Stomach smooth muscle (tissue), 2 donors: ENCODE measurements around the gene DAPK2.
"Not testable (repeated sequence)": the region's sequence is repeated elsewhere in the genome, so short reads cannot be mapped to it uniquely, and the experiment has no call there.

Experiments
- H3K27ac ChIP-seq: one replicate; pipeline ENCODE4 v1.7.0; 2013; ENCODE audit warnings: mild to moderate bottlenecking, low read length, inconsistent platforms
- H3K27me3 ChIP-seq, 2 donors: one replicate each; pipeline ENCODE4 v1.7.0; 2013; ENCODE audit warnings: low read length in 2 of 2; ENCODE audit not compliant: insufficient read depth in 2 of 2, control insufficient read depth in 1 of 2
- H3K36me3 ChIP-seq, 2 donors: one replicate each; pipeline ENCODE4 v1.7.0; 2013; ENCODE audit warnings: low read length in 2 of 2; ENCODE audit not compliant: control insufficient read depth in 2 of 2, insufficient read depth in 2 of 2
- H3K4me1 ChIP-seq: one replicate; pipeline ENCODE4 v1.7.0; 2013; ENCODE audit warnings: low read length; ENCODE audit not compliant: control insufficient read depth, insufficient read depth
- H3K4me3 ChIP-seq, 2 donors: one replicate each; pipeline ENCODE4 v1.7.0; 2013; ENCODE audit warnings: low read length in 2 of 2
- H3K9ac ChIP-seq, 2 donors: one replicate each; pipeline ENCODE4 v1.7.0; 2013; ENCODE audit warnings: low read length in 2 of 2, mild to moderate bottlenecking in 1 of 2
- H3K9me3 ChIP-seq, 2 donors: one replicate each; pipeline ENCODE4 v1.7.0; 2013; ENCODE audit warnings: low read length in 2 of 2; ENCODE audit not compliant: control insufficient read depth in 2 of 2
- donor health status: healthy.
- donor health status: Pancreatic carcinoma.

The DAPK2 gene

DNA sequence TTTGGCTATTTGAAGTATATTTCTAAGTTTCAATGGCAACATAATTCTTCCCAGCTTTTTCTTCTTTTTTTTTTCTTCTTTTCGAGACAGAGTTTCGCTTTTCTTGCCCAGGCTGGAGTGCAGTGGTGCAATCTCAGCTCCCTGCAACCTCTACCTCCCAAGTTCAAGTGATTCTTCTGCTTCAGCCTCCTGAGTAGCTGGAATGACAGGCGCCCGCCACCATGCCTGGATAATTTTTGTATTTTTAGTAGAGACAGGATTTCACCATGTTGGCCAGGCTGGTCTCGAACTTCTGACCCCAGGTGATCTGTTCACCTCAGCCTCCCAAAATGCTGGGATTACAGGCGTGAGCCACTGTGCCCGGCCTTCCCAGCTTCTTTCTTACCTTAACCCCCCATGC is 146.7 kb downstream of the DAPK2 start:
- H3K27ac ChIP-seq, H3K36me3 ChIP-seq, H3K4me3 ChIP-seq, H3K9ac ChIP-seq, H3K9me3 ChIP-seq, H3K4me1 ChIP-seq, H3K27me3 ChIP-seq: not testable (repeated sequence)

DNA sequence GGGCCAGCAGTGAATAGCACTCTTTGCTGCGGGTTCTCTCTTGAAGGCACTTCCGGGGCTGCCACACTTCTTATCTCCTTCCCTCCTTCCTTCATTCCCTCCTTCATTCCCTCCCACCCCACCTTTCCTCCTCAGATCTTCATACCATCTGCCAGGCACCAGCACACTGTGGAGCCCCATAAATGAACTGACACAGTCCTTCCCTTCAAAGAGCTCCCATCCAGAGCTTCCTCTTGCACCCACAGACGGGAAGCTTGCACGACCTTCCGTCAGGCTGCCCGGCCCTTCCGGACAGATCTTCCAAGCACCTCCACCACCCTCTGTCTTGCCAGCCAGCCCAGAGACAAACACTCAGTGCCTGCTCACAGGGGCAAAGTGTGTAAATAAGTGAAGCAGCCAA is 147.1 kb downstream of the DAPK2 start:
- Histone ChIP-seq H3K27ac (no peak overlapping the region), H3K9ac (no peak overlapping the region), H3K4me3 (no peak overlapping the region), H3K9me3 (peaks cover 0 to 5% of the 10 kb centered on the region in 2 donors), H3K4me1 (peaks cover 8% of the 10 kb centered on the region), H3K27me3 (no peaks in the 10 kb centered on the region), H3K36me3 (no peaks in the 10 kb centered on the region)

DNA sequence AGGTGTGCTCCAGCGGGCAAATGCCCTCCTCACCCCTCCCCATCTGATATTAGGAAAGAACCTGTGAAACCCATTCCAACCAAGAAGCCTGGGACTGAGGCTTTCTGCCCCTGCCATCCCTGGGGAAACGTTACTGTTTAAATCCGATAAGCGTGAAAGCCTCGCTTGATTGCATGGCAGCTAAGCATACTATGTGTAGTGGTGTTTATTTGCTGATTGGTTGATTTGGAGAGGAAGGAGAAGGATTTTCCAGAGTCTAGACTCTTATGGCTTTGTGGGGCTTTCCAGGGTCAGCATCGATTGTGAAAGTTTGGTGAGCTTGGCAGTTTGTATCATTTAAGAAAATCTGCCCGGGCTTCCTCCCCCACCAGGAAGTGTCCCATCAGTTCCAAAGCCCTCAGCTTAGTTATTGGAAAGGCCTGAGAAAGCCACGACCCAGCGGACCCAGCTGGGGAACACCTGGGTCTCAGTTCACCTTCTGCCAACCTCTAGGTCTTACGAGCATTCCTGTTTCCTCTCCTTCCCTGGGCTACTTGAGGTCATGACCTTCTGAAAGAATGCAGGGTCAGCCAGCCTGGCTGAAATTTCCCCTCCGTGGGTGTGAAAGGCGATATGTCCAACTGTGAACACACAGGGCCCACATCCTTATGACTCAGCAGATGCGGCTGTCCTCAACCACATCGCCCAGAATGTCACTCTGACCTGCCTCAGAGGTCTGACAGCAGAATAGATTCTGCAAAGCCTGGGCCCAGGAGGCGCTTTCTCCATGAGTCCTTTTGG is 149.8 kb downstream of the DAPK2 start:
- no peak overlapping the region for H3K27ac ChIP-seq
- no peak overlapping the region for H3K9ac ChIP-seq

DNA sequence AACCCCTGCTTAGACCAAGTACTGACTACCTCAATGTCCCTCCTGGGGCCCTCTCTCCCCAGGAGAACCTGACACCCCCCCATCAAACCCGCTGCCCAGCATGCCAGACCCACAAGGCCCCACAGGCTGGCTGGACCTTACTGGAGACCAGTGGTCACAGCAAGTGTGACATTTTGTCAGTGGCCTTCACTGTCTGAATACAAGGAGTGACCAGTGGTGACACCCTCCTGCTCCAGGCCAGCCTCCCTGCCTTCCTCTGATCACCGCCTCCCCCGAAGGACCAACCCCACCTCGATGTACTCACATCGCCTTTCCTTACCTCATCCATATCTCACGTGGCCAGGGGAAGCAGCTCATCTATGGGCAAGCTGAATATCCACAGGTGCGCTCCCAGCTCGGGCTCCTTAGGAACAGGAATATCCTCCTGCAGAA is 150.5 kb downstream of the DAPK2 start:
- Histone ChIP-seq H3K36me3 (no peaks in the 10 kb centered on the region), H3K9ac (no peak overlapping the region), H3K27ac (no peak overlapping the region), H3K9me3 (peaks cover 0 to 5% of the 10 kb centered on the region in 2 donors), H3K27me3 (no peaks in the 10 kb centered on the region), H3K4me1 (peaks cover 9% of the 10 kb centered on the region), H3K4me3 (no peak overlapping the region)

More for the DNA sequence above, 149.8 kb downstream of the DAPK2 start:
- Histone ChIP-seq H3K4me1 (peaks cover 9% of the 10 kb centered on the region), H3K27me3 (no peaks in the 10 kb centered on the region), H3K4me3 (no peak overlapping the region), H3K9me3 (peaks cover 0 to 5% of the 10 kb centered on the region in 2 donors), H3K36me3 (no peaks in the 10 kb centered on the region)

DNA sequence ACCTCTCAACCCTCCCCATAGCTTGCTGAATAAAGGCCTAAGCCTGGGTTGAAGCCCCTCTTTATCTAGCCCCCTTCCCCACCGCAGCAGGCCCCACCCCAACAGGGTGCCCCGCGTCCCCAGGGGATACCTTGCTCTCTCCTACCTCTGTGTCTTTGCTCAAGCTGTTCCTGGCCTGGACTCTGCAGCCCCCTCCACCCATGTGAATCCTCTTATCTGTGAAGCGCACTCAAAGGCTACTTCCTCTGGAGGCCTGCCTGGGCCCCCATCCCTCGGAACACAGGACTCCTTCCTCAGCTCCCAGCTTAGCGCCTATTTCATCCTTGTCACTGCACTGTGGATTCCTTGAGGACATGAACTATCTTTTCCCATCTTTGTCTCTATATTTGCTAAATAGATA is 151.1 kb downstream of the DAPK2 start:
- Histone ChIP-seq H3K4me3 (no peak overlapping the region), H3K9ac (no peak overlapping the region), H3K36me3 (no peaks in the 10 kb centered on the region), H3K4me1 (peaks cover 9% of the 10 kb centered on the region), H3K27ac (no peak overlapping the region), H3K27me3 (no peaks in the 10 kb centered on the region), H3K9me3 (peaks cover 0 to 5% of the 10 kb centered on the region in 2 donors)

DNA sequence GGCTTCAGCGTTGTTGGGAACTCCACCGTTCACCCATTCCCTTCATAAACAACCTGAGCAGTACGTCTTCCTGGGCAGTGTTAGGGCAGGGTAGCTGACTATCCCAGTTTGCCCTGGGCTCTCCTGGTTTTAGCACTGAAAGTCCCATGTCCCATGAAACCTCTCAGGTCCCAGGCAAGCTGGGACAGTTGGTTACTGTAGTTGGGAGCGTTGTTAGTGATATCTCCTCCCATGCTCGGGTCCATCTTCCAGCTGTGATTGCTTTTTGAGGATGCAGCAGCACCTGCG is 151.7 kb downstream of the DAPK2 start:
- H3K4me1 ChIP-seq, result peaks cover 9% of the 10 kb centered on the region

DNA sequence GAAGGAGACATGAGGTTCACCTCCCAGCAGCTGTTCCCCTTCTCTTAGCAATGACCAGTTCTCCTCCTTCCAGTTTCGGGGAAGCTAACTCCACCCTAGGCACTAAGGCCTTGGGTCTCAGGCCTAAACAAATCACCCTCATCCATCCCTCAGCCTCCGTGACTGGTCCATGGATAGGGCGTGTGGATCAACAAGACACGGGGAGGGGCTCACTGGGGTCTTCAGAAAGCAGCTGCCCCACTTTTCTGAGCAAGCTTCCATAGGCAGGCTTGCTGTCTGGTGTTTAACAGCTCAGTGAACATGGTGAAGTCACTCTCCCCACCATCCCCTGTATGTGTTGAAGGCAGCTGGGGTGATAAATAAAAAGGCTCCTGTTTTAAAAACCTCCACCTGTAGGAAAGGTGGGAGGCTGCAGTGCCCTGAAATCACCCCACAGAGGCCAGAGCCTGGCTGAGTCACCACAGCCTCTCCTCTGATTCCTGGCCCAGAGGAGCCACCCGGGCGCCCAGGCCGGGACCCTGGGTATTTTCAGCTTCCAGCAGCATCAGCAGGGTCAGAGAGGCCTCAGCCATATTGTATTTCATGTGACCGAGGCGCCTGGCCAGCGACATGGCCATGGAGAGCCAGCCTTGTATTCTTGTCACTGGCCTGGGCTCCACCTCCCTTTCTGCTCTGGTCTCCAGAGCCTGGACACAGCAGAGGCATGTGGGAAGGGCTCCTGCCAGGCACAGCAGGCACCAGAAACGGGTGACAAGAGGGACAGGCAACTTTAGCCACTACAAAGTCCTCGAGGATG is 152.2 kb downstream of the DAPK2 start:
- H3K9me3 ChIP-seq, result peaks cover 0 to 5% of the 10 kb centered on the region in 2 donors
- H3K36me3 ChIP-seq, result no peaks in the 10 kb centered on the region
- H3K27ac ChIP-seq, result no peak overlapping the region
- peaks cover 9% of the 10 kb centered on the region for H3K4me1 ChIP-seq
- no peaks in the 10 kb centered on the region for H3K27me3 ChIP-seq
- no peak overlapping the region for H3K9ac ChIP-seq
- no peak overlapping the region for H3K4me3 ChIP-seq

More for the DNA sequence above, 151.7 kb downstream of the DAPK2 start:
- Histone ChIP-seq H3K36me3 (no peaks in the 10 kb centered on the region), H3K9me3 (peaks cover 0 to 5% of the 10 kb centered on the region in 2 donors), H3K9ac (no peak overlapping the region), H3K27ac (no peak overlapping the region), H3K4me3 (no peak overlapping the region), H3K27me3 (no peaks in the 10 kb centered on the region)

DNA sequence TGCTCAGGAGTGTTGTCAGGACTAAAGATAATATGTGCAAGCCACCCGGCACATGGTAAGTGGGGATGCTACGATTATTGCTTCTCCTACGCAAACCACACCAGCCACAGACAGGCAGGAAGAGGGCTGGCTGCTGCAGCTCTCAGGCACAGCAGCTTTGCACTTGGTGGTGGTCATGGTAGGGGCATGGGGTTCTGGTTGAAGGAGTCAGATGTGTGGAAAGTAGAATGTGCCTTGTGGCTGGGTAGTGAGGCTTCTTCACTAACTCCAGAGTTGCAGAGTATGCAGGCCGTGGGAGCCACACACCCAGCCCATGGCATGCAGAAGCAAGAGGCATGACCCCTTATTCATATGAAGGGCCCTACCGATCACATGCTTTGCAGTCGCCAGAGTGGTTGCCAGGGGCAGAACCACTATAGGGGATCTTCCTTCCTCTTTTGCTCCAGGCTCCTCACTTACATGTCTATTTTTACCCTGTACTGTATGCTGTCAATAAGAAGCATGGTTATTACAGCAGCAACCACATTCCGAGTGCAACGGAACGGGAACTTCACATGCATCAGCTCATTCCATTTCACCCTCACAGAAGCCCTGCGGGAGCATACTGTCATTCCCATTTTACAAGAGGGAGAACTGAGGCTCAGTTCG is 153.4 kb downstream of the DAPK2 start:
- no peak overlapping the region for H3K27ac ChIP-seq
- no peaks in the 10 kb centered on the region for H3K27me3 ChIP-seq
- H3K4me1 ChIP-seq, result peaks cover 13% of the 10 kb centered on the region
- H3K9ac ChIP-seq, result no peak overlapping the region
- H3K9me3 ChIP-seq, result no peaks in the 10 kb centered on the region
- H3K36me3 ChIP-seq, result no peaks in the 10 kb centered on the region
- H3K4me3 ChIP-seq, result no peak overlapping the region

DNA sequence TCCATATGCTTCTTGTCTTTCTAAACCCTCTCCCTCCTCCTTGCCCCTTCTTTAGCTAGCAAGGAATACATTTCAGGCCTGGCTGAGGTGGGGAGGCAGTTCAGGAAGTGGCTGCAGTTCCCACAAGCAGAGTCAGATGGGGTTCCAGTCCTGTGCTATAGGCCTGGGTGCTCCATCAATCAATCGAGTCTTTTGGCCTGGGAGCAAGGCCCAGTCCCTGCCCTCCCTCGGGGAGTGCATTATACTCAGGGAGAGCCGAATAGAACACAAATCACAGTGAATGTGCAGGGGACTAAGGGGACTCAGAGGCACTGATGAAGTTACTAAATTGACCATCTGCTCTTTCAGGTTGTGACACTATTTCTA is 154.5 kb downstream of the DAPK2 start:
- H3K4me3 ChIP-seq, result no peak overlapping the region
- no peaks in the 10 kb centered on the region for H3K27me3 ChIP-seq
- H3K9ac ChIP-seq, result no peak overlapping the region
- H3K9me3 ChIP-seq, result no peaks in the 10 kb centered on the region
- H3K27ac ChIP-seq, result no peak overlapping the region
- H3K36me3 ChIP-seq, result no peaks in the 10 kb centered on the region
- H3K4me1 ChIP-seq, result peaks cover 9% of the 10 kb centered on the region

DNA sequence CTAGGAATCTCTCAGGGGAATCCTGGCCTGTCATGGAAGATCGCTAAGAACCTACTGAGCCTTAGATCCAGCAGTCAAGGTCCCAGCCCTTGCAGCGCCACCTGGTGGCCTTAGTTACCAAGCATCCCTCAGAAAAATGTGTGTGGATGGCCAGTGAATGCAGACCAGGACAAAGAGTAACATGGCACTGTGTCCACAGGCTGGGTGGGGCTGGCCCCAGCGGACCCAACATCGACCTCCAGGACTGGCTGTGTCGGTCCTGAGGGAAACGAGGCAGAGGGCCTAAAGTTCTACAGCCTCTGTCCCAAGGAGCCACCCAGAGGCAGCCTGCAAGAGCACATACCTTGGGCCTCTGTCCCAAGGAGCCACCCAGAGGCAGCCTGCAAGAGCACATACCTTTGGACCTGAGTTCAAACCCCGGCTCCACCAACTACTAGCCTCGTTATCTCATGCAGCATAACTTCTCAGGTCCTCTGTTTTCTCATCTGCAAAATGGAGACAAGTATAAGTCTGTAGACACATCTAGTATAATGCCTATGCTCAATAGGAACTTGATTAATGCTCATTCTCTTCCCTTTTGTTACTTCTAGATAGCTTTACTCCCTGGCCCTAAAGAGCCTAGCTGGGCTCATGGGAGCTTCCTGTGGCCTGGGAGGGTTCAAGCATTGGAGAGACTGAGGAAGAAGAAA is 155.1 kb downstream of the DAPK2 start:
- H3K4me1 ChIP-seq, result peaks cover 9% of the 10 kb centered on the region
- no peaks in the 10 kb centered on the region for H3K9me3 ChIP-seq
- H3K36me3 ChIP-seq, result no peaks in the 10 kb centered on the region
- H3K9ac ChIP-seq, result no peak overlapping the region
- H3K27ac ChIP-seq, result no peak overlapping the region
- no peaks in the 10 kb centered on the region for H3K27me3 ChIP-seq
- H3K4me3 ChIP-seq, result no peak overlapping the region
